Mesendoderm (in vitro differentiated cells): Measurements from ENCODE around the gene MMP10.

Experiments
- DNase-seq: peaks from one replicate; pipeline ENCODE4 v3.0.0; 2013
- H2AK5ac ChIP-seq: 2 replicates; pipeline ENCODE4 v1.6.1; 2013; ENCODE audit warnings: low read length, inconsistent platforms
- H2BK120ac ChIP-seq: 2 replicates; pipeline ENCODE4 v1.6.1; 2013; ENCODE audit warnings: low read depth, mild to moderate bottlenecking, low read length, moderate library complexity, mixed read lengths
- H2BK15ac ChIP-seq: replicated peaks from 2 replicates; pipeline ENCODE4 v1.6.1; 2013; ENCODE audit warnings: low read depth, mild to moderate bottlenecking, moderate library complexity
- H2BK5ac ChIP-seq: 2 replicates; pipeline ENCODE4 v1.6.1; 2013; ENCODE audit warnings: low read length, inconsistent platforms
- H3K18ac ChIP-seq: 2 replicates; pipeline ENCODE4 v1.6.1; 2013; ENCODE audit warnings: mild to moderate bottlenecking, low read length, mixed read lengths
- H3K23ac ChIP-seq: one replicate; pipeline ENCODE4 v1.6.1; 2013; ENCODE audit warnings: low read length
- H3K27ac ChIP-seq: 2 replicates; pipeline ENCODE4 v1.5.1; 2013; ENCODE audit warnings: low read depth, mild to moderate bottlenecking, inconsistent platforms, low read length, moderate library complexity
- H3K27me3 ChIP-seq: 2 replicates; pipeline ENCODE4 v1.6.1; 2013; ENCODE audit warnings: low read length, control low read depth, mild to moderate bottlenecking, inconsistent platforms; ENCODE audit not compliant: insufficient read depth, poor library complexity
- H3K36me3 ChIP-seq: 2 replicates; pipeline ENCODE4 v1.6.1; 2013; ENCODE audit warnings: low read length, inconsistent platforms; ENCODE audit not compliant: control insufficient read depth, insufficient read depth
- H3K4ac ChIP-seq: one replicate; pipeline ENCODE4 v1.6.1; 2013; ENCODE audit warnings: low read depth, mild to moderate bottlenecking, low read length, moderate library complexity
- H3K4me1 ChIP-seq: 2 replicates; pipeline ENCODE4 v1.6.1; 2013; ENCODE audit warnings: low read depth, low read length, inconsistent platforms; ENCODE audit not compliant: control insufficient read depth
- H3K4me2 ChIP-seq: 2 replicates; pipeline ENCODE4 v1.6.1; 2013; ENCODE audit warnings: low read length
- H3K4me3 ChIP-seq: 2 replicates; pipeline ENCODE4 v1.5.1; 2013; ENCODE audit warnings: mild to moderate bottlenecking, low read length
- H3K56ac ChIP-seq: one replicate; pipeline ENCODE4 v1.6.1; 2013; ENCODE audit warnings: low read length
- H3K79me1 ChIP-seq: 2 replicates; pipeline ENCODE4 v1.6.1; 2013; ENCODE audit warnings: low read length, inconsistent platforms
- H3K79me2 ChIP-seq: 2 replicates; pipeline ENCODE4 v1.6.1; 2013; ENCODE audit warnings: mild to moderate bottlenecking, low read length; ENCODE audit not compliant: control insufficient read depth, insufficient read depth
- H3K9ac ChIP-seq: 2 replicates; pipeline ENCODE4 v1.6.1; 2013; ENCODE audit warnings: low read length, inconsistent platforms
- H4K5ac ChIP-seq: one replicate; pipeline ENCODE4 v1.6.1; 2013; ENCODE audit warnings: low read length
- H4K8ac ChIP-seq: one replicate; pipeline ENCODE4 v1.6.1; 2013; ENCODE audit warnings: low read depth, mild to moderate bottlenecking, control low read depth, low read length, moderate library complexity
- WGBS: extraction: QIAGEN DNeasy Blood & Tissue Kit; methylation state at CpG from one replicate; pipeline ENCODE4 v1.1.7; 2013; ENCODE audit warnings: low lambda C conversion rate, missing lambda C conversion rate; ENCODE audit not compliant: insufficient coverage; ENCODE audit errors: extremely low coverage; 5-methylcytosine and 5-hydroxymethylcytosine counted together

Gene MMP10

DNA sequence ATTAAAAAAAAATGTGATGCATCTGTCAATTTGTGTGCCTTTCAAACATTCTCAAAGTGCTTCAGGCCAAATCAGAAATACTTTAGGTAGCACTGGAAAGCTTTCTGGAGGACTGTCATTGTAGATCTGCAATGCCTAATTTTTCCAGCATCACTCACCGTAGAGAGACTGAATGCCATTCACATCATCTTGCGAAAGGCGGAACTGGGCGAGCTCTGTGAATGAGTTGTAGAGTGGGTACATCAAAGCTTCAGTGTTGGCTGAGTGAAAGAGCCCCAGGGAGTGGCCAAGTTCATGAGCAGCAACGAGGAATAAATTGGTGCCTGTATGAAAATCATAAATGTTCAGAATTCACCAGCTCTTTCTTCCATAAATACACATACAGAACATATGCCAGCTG is 4.0 kb downstream of the MMP10 start:
- Histone ChIP-seq H3K4ac (no peak overlapping the region), H4K5ac (no peak overlapping the region), H3K18ac (no peak overlapping the region), H3K36me3 (no peaks in the 10 kb centered on the region), H3K79me2 (no peaks in the 10 kb centered on the region), H2AK5ac (no peak overlapping the region), H2BK5ac (no peak overlapping the region), H3K4me2 (no peak overlapping the region), H3K4me3 (no peak overlapping the region), H2BK15ac (no peak overlapping the region), H4K8ac (no peak overlapping the region), H3K56ac (no peak overlapping the region), H3K27me3 (no peaks in the 10 kb centered on the region), H3K79me1 (no peaks in the 10 kb centered on the region), H3K9ac (no peak overlapping the region), H3K4me1 (no peaks in the 10 kb centered on the region), H3K23ac (no peak overlapping the region), H3K27ac (no peak overlapping the region), H2BK120ac (no peak overlapping the region)
- DNase-seq, result peak; percentile 16
- no CpG with 5 or more reads among the region's 5 CpGs for WGBS

- Histone ChIP-seq H3K23ac (no peak overlapping the region), H3K27ac (no peak overlapping the region), H3K9ac (no peak overlapping the region), H3K27me3 (no peaks in the 10 kb centered on the region), H2AK5ac (no peak overlapping the region), H2BK15ac (no peak overlapping the region), H3K79me2 (no peaks in the 10 kb centered on the region), H2BK120ac (no peak overlapping the region), H4K5ac (no peak overlapping the region), H3K4me2 (no peak overlapping the region), H3K18ac (no peak overlapping the region), H3K56ac (no peak overlapping the region), H2BK5ac (no peak overlapping the region), H3K4me1 (no peaks in the 10 kb centered on the region), H4K8ac (no peak overlapping the region), H3K79me1 (no peaks in the 10 kb centered on the region), H3K36me3 (no peaks in the 10 kb centered on the region), H3K4ac (no peak overlapping the region), H3K4me3 (no peak overlapping the region)
- no CpG with 5 or more reads among the region's 4 CpGs for WGBS
- no peak for DNase-seq
Measured at GRCh38 chr11:102773386-102773785, 7.0 kb downstream of the MMP10 start.

DNA sequence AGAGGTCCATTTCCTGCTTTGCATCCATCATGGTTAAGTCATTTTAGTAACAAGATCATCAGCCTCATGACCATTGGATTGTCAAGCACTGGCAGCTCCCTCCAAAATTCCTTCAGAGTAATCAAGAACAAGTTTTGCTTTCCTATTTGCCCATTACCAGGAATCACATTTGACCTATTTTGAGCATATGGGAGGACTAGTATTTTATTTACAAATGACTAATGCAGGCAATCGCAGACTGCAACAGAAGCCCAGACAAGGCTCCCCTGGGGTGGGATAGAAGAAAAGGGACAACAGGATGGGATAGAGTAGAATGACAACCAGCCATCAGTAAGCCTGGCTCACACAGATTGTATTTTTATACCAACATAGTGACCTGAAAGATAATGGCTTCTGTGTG is 9.1 kb downstream of the MMP10 start:
- H2AK5ac ChIP-seq, result no peak overlapping the region
- H2BK5ac ChIP-seq, result no peak overlapping the region
- no peak overlapping the region for H2BK120ac ChIP-seq
- no peak overlapping the region for H3K23ac ChIP-seq
- no peak overlapping the region for H2BK15ac ChIP-seq
- H3K9ac ChIP-seq, result no peak overlapping the region
- H4K5ac ChIP-seq, result no peak overlapping the region
- no peaks in the 10 kb centered on the region for H3K79me2 ChIP-seq
- H3K79me1 ChIP-seq, result no peaks in the 10 kb centered on the region
- DNase-seq, result no peak
- H4K8ac ChIP-seq, result no peak overlapping the region
- no CpG with 5 or more reads among the region's 1 CpG for WGBS
- H3K56ac ChIP-seq, result no peak overlapping the region
- no peak overlapping the region for H3K4me3 ChIP-seq
- H3K4me1 ChIP-seq, result no peaks in the 10 kb centered on the region
- H3K18ac ChIP-seq, result no peak overlapping the region
- no peak overlapping the region for H3K4me2 ChIP-seq
- no peak overlapping the region for H3K27ac ChIP-seq
- no peaks in the 10 kb centered on the region for H3K27me3 ChIP-seq
- no peaks in the 10 kb centered on the region for H3K36me3 ChIP-seq
- no peak overlapping the region for H3K4ac ChIP-seq

- no peak overlapping the region for H3K23ac ChIP-seq
- H2BK120ac ChIP-seq, result no peak overlapping the region
- no peak overlapping the region for H3K4me2 ChIP-seq
- no peaks in the 10 kb centered on the region for H3K79me2 ChIP-seq
- H4K8ac ChIP-seq, result no peak overlapping the region
- no peak overlapping the region for H3K27ac ChIP-seq
- no peaks in the 10 kb centered on the region for H3K79me1 ChIP-seq
- no peak overlapping the region for H4K5ac ChIP-seq
- H3K27me3 ChIP-seq, result no peaks in the 10 kb centered on the region
- no peaks in the 10 kb centered on the region for H3K36me3 ChIP-seq
- H3K4me3 ChIP-seq, result no peak overlapping the region
- no peaks in the 10 kb centered on the region for H3K4me1 ChIP-seq
- no peak overlapping the region for H3K18ac ChIP-seq
- no peak overlapping the region for H3K56ac ChIP-seq
- H3K9ac ChIP-seq, result no peak overlapping the region
- no peak overlapping the region for H3K4ac ChIP-seq
- DNase-seq, result no peak
- no peak overlapping the region for H2BK15ac ChIP-seq
- H2BK5ac ChIP-seq, result no peak overlapping the region
- H2AK5ac ChIP-seq, result no peak overlapping the region
Measured at GRCh38 chr11:102770191-102770590, 10.2 kb downstream of the MMP10 start.

DNA sequence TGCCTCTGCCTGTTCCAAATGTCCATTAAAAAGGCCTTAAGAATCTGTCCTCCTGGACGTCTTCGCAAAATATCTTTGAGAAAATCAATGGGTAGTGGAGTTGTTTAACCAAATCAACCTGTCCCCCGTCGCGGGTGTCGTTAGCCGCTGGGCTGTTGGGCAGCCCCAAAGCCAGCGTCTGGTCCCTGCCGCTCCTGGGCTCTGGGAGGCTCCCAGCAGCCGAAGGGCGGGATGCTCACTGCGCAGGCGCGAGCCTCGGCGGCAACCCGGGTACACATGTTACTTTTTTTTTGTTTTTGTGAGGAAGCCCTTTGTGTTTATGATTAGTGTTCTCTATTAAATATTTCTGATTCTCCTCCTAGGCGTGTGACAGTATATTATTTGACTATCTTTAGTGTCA is 12.6 kb downstream of the MMP10 start:
- no peak overlapping the region for H2BK5ac ChIP-seq
- no peaks in the 10 kb centered on the region for H3K79me2 ChIP-seq
- no peak overlapping the region for H4K5ac ChIP-seq
- H2BK15ac ChIP-seq, result no peak overlapping the region
- no peak overlapping the region for H3K9ac ChIP-seq
- DNase-seq, result no peak
- no peak overlapping the region for H3K4ac ChIP-seq
- H3K4me2 ChIP-seq, result no peak overlapping the region
- no peak overlapping the region for H3K18ac ChIP-seq
- H3K4me1 ChIP-seq, result no peaks in the 10 kb centered on the region
- H2AK5ac ChIP-seq, result no peak overlapping the region
- H3K56ac ChIP-seq, result no peak overlapping the region
- no peaks in the 10 kb centered on the region for H3K27me3 ChIP-seq
- H3K27ac ChIP-seq, result no peak overlapping the region
- WGBS, result no CpG with 5 or more reads among the region's 18 CpGs
- no peak overlapping the region for H2BK120ac ChIP-seq
- H3K36me3 ChIP-seq, result no peaks in the 10 kb centered on the region
- H3K4me3 ChIP-seq, result no peak overlapping the region
- H3K23ac ChIP-seq, result no peak overlapping the region
- no peaks in the 10 kb centered on the region for H3K79me1 ChIP-seq
- H4K8ac ChIP-seq, result no peak overlapping the region

- Histone ChIP-seq H3K4ac (no peak overlapping the region), H2BK120ac (no peak overlapping the region), H3K79me1 (no peaks in the 10 kb centered on the region), H3K9ac (no peak overlapping the region), H2AK5ac (no peak overlapping the region), H3K27me3 (no peaks in the 10 kb centered on the region), H4K8ac (no peak overlapping the region), H3K4me3 (no peak overlapping the region), H3K56ac (no peak overlapping the region), H3K4me2 (no peak overlapping the region), H3K27ac (no peak overlapping the region), H3K18ac (no peak overlapping the region), H3K36me3 (no peaks in the 10 kb centered on the region), H3K23ac (no peak overlapping the region), H4K5ac (no peak overlapping the region), H3K79me2 (no peaks in the 10 kb centered on the region), H2BK15ac (no peak overlapping the region), H3K4me1 (no peaks in the 10 kb centered on the region), H2BK5ac (no peak overlapping the region)
- no CpG with 5 or more reads among the region's 2 CpGs for WGBS
- no peak for DNase-seq
Measured at GRCh38 chr11:102763440-102763839, 17.0 kb downstream of the MMP10 start.
